Activated naive CD4-positive, alpha-beta T cell treated with anti-CD3 and anti-CD28 coated beads, Interleukin-2, amount 50 U/mL, for 16 hours (primary cell): ENCODE data around the gene ENPP7.

Source experiments
- DNase-seq: peaks from one replicate; pipeline ENCODE4 v3.0.0-alpha.2; 2020

ENPP7 gene

GRCh38 chr17:79733692-79734070, 2.9 kb downstream of the ENPP7 start:
- no peak for DNase-seq

DNA sequence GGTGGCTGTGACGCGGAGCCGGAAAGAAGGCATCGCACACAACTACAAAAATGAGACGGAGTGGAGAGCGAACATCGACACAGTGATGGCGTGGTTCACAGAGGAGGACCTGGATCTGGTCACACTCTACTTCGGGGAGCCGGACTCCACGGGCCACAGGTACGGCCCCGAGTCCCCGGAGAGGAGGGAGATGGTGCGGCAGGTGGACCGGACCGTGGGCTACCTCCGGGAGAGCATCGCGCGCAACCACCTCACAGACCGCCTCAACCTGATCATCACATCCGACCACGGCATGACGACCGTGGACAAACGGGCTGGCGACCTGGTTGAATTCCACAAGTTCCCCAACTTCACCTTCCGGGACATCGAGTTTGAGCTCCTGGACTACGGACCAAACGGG, 4.4 kb downstream of the ENPP7 start:
- DNase-seq, result no peak

- no peak for DNase-seq
Measured at GRCh38 chr17:79737046-79737921, 6.5 kb downstream of the ENPP7 start.

- DNase-seq, result no peak
Measured at GRCh38 chr17:79737922-79738578, 7.3 kb downstream of the ENPP7 start.

GRCh38 chr17:79738643-79739042, 7.9 kb downstream of the ENPP7 start:
- DNase-seq, result no peak

DNA sequence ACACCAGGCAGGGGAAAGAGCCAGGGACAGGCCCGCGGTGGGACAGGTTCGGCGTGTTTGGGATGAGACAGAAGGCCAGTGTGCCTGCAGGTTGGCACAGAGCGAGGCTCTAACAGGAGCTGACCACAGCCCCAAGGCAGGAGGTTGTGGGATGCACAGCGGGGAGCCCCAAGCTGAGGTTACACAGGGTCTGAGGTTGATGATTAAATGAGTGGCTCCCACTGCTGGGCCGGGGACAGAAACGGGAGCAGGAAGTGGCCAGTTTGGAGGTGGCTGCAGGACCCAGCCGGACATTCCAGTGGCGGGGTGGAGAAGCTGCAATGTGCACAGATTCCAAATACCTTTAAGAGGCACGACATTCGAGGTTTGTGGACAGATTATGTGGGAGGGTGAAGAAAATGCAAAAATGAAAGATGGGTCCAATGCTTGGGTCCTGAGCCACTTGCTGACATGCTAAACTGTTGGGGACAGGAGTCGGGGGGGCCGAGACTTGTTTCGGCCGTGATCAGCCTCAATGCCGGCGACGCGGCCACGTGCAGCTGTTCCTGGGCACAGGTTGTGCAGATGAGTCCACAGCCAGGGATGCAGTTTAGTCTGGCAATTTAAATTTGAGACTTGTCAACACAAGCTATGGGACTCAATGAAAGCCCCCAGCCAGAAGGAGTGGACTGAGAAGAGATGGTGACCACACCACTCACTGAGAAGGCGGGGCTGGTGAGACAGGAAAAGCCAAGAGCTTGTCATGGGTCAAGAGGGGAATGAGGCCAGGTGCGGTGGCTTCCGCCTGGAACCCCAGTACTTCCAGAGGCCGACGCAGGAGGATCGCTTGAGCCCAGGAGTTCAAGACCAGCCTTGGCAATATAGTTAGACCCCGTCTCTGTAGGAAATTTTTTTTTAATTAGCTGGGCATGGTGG, 8.7 kb downstream of the ENPP7 start:
- DNase-seq, result no peak

GRCh38 chr17:79740413-79740812, 9.7 kb downstream of the ENPP7 start:
- no peak for DNase-seq

DNA sequence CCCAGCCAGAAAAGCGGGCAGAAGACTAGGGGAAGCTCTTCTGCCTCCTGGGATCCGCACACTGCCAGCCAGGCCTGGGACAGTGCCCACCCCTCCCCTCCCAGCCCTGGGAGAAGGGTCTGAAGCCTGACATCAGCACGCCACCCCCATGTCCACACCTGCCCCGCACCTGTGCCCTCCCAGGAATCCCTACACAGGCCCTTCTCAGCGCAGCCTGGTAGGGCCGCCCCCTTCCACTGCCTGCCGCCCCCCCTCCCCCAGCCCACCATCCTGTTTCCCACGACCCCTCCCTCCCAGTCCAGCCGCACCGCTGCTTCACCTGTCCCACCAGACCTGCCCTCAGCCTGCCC, 10.6 kb downstream of the ENPP7 start:
- no peak for DNase-seq

DNA sequence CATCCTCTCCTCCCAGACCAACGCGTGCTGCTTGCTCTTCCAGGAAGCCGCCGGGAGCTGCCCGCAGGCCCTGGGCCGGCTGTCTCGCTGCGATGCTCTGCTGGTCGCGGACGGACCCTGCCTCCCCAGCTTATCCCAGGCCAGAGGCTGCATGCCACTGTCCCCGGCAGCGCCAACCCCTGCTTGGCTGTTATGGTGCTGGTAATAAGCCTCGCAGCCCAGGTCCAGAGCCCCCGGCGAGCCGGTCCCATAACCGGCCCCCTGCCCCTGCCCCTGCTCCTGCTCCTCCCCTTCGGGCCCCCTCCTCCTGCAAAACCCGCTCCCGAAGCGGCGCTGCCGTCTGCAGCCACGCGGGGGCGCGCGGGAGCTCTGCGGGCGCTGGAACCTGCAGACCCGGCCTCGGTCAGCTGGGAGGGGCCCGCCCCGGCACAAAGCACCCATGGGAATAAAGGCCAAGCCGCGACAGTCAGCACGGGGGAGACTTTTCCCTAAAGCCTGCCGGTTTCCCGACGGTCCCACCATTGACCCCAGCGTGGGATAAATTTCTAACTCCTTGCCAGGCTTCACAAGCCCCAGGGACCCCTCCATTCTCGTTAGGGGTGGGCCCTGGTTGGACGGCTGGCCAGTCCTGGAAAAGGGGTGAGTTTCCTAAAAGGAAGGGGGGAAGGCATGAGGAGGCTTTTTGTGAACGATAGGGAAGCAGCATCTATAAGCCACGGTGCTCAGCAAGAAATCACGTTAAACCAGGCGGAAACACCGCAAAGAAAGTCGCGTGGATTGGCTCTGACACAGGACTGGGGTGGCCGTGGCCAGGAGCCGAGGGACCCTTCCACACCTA, 11.2 kb downstream of the ENPP7 start:
- peak; percentile 76 for DNase-seq

DNA sequence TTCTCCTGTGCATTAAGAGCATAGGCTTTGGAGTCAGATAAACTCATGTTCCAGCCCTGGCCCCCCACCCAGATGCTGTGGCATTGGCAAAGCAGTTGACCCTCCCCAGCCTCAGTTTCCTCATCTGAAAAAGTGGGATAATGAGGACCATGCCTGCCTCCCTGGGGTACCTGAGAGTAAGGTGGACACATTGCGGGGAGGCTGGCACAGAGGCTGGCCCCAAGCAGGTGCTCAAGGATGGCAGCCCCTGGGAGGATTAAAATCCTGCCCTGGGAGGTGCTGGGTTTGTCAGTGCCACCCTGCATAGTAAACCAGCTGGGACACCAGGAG, 11.8 kb downstream of the ENPP7 start:
- no peak for DNase-seq

GRCh38 chr17:79742951-79743476, 12.3 kb downstream of the ENPP7 start:
- no peak for DNase-seq

- no peak for DNase-seq
Measured at GRCh38 chr17:79743614-79744013, 12.9 kb downstream of the ENPP7 start.

DNA sequence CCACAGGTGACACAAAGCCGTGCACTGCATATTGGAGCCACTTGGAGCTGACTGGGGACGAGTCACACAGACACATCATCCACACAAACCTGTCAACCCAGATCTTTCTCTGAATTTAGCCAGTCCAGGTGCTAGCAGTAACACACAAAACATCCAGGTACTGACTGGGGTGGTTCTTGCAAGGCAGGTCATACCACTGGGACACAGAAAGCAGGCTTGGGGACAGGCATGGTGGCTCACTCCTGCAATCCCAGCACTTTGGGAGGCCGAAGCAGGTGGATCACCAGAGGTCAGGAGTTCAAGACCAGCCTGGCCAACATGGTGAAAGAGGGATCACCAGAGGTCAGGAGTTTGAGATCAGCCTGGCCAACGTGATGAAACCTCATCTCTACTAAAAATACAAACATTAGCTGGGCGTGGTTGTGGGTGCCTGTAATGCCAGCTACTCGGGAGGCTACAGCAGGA, 14.9 kb downstream of the ENPP7 start:
- no peak for DNase-seq

GRCh38 chr17:79746889-79747507, 16.3 kb downstream of the ENPP7 start:
- no peak for DNase-seq

DNA sequence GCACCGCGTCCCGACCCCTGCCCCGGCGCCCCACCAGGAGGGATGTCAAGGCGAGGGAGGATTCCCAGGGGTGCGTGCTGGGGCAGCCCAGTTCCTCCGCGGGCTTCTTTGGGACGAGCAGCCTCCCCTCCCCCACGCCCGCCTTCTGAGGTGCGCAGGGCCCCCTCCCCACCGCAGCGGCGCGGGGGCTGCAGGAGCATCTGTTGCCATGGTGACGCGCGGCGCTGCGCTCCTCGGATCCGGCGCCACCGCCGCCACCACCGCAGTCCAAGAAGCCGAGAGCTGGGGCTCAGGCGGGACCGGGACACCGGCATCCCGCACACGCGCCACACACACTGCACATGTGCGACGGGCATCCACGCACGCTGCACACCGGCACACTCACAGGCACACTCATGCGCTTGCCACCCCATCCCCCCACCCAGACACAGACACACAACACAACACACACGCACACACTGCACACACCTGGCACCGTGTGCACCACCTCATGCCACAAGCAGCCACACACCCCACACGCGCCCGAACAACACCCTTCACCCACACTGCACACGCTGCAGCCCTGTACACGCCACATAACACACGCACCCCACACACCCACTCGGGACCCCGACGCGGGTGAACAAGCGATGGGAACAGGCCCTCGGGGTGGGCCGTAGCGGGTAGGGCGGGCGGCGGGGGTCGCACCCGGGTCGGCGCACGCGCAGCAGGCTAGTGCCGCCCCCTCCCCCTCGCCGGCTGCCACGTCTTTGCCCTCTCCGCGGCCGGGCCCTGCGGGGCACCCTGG, 17.0 kb downstream of the ENPP7 start:
- DNase-seq, result no peak

GRCh38 chr17:79748295-79749099, 17.8 kb downstream of the ENPP7 start:
- no peak for DNase-seq

DNA sequence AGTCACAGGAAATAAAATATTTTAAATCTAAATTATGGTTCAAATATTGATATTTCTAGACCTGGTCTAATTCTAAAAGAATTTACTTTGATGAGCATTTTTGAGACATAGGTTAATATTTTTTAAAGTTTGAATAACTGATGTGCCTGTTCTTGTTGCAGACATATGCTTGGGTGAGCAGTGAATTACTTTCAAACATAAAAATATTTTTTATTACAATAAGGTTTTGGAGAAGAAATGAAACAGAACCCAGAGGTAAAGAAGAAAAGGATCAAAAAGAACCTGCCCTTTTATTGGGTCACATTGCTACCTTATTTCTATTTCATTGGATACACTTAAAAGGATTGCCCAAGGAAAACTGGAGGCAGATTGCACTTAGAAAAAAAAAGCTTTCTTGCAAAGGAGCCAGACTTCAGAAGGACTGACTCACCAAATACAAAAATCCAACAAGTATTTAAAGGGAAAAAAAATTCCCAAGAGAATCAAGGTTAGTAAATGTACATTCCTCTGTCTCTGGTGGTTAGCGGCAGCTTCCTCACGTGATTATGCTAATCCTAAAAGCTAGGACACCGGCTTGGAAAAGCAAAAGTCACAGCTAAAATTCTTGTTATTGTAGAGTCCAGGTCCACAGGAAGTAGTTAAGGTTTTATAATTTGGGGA, 18.5 kb downstream of the ENPP7 start:
- no peak for DNase-seq

DNA sequence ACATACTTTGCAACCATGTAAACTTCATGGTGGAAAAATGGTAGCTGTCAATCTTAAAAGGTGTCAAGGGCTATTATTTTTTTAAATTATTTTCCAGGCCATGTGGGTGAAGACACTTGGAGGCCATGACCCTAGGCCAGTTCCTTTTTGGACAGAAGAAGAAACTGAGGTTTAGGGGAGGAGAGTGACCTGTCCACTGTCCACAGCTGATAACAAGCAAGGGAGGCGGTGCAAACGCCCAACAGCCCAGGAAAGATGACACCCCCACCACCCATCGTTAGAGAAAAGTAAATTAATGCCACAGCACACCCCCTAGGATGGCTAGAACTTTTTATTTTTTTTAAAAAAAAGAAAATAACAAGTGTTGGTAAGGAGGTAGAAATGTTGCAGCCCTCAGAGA, 19.2 kb downstream of the ENPP7 start:
- no peak for DNase-seq
